IPS-20b (cell line): ENCODE data around the gene NHP2.
A peak's percentile ranks its signal among the peaks of the same experiment; 100 is the strongest.

Experiments used
- H3K27ac ChIP-seq: one replicate; pipeline ENCODE4 v1.5.1; 2013; ENCODE audit warnings: low read length
- H3K27me3 ChIP-seq: 2 replicates; pipeline ENCODE4 v1.6.1; 2013; ENCODE audit warnings: mild to moderate bottlenecking, low read length, inconsistent platforms; ENCODE audit not compliant: insufficient read depth
- H3K36me3 ChIP-seq: 2 replicates; pipeline ENCODE4 v1.6.1; 2013; ENCODE audit warnings: low read depth, mild to moderate bottlenecking, inconsistent platforms, low read length, moderate library complexity; ENCODE audit not compliant: insufficient read depth
- H3K4me1 ChIP-seq: 2 replicates; pipeline ENCODE4 v1.6.1; 2013; ENCODE audit warnings: mild to moderate bottlenecking, control low read depth, inconsistent platforms, low read length, moderate library complexity; ENCODE audit not compliant: insufficient read depth
- H3K4me3 ChIP-seq: 2 replicates; pipeline ENCODE4 v1.5.1; 2013; ENCODE audit warnings: mild to moderate bottlenecking, low read length, inconsistent platforms
- H3K9ac ChIP-seq: 2 replicates; pipeline ENCODE4 v1.6.1; 2013; ENCODE audit warnings: low read depth, mild to moderate bottlenecking, inconsistent platforms, low read length, moderate library complexity
- H3K9me3 ChIP-seq: 2 replicates; pipeline ENCODE4 v1.6.1; 2013; ENCODE audit warnings: mild to moderate bottlenecking, low read depth, low read length, inconsistent platforms; ENCODE audit not compliant: insufficient read depth

Gene NHP2

DNA sequence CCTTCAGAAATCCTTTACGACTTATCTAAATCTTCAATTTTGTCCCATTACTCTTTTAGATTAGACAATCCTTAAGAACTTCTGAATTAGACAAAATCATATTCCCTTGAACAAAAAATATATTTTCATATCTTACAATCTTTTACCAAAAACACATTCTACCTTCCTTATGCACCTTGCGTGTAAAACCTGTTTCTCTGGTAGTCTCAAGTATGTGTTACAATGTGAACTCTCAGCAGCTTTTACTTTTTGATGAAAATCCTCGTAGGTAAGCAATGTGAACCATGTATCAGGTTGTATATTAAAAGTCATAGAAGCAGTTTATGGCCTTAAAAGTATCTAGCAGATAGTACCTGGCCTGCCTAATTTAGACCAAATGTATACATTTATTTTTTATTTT, 20.8 kb upstream of the NHP2 start:
- no peaks in the 10 kb centered on the region for H3K9me3 ChIP-seq
- peaks cover 6% of the 10 kb centered on the region; the same call in 1 of the 2 replicates for H3K4me1 ChIP-seq
- no peaks in the 10 kb centered on the region for H3K36me3 ChIP-seq
- no peaks in the 10 kb centered on the region for H3K27me3 ChIP-seq
- H3K27ac ChIP-seq: no peak overlapping the region
- H3K9ac ChIP-seq: no peak overlapping the region
- H3K4me3 ChIP-seq: no peak overlapping the region

GRCh38 chr5:178170455-178170854, 16.8 kb upstream of the NHP2 start:
- H3K4me3 ChIP-seq: no peak overlapping the region
- H3K27me3 ChIP-seq: no peaks in the 10 kb centered on the region
- H3K9me3 ChIP-seq: no peaks in the 10 kb centered on the region

GRCh38 chr5:178165581-178165980, 11.9 kb upstream of the NHP2 start:
- H3K4me1 ChIP-seq: peaks cover 6% of the 10 kb centered on the region; the same call in 1 of the 2 replicates

More at GRCh38 chr5:178170455-178170854, 16.8 kb upstream of the NHP2 start:
- no peak overlapping the region for H3K27ac ChIP-seq
- H3K9ac ChIP-seq: no peak overlapping the region
- no peaks in the 10 kb centered on the region for H3K4me1 ChIP-seq
- no peaks in the 10 kb centered on the region for H3K36me3 ChIP-seq

GRCh38 chr5:178163772-178164735, 10.4 kb upstream of the NHP2 start:
- H3K9me3 ChIP-seq: no peaks in the 10 kb centered on the region
- H3K27me3 ChIP-seq: peaks cover 5% of the 10 kb centered on the region
- H3K4me3 ChIP-seq: peak overlapping the region; percentile 65

More at GRCh38 chr5:178165581-178165980, 11.9 kb upstream of the NHP2 start:
- no peak overlapping the region for H3K9ac ChIP-seq
- H3K27ac ChIP-seq: no peak overlapping the region
- no peak overlapping the region for H3K4me3 ChIP-seq
- no peaks in the 10 kb centered on the region for H3K9me3 ChIP-seq
- no peaks in the 10 kb centered on the region for H3K36me3 ChIP-seq
- peaks cover 5% of the 10 kb centered on the region for H3K27me3 ChIP-seq

DNA sequence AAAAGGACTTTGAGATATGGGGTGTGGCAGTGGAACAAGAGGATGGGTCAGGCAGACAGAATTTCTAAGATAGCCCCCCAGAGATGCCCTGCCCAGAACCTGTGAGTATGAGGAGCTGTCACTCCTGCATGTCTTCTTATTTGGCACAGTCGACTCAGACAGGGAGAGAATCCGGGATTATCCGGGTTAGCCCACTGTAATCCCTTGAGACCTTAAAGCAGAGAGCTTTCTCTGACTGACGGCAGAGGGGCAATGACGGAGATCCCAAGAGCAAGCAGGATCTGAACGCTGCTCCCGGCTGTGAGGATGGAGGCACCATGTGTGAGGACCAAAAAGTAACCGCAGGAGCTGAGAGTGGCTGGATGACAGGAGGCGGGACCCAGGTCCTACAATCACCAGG, 8.8 kb upstream of the NHP2 start:
- Histone ChIP-seq H3K9ac (no peak overlapping the region), H3K36me3 (no peaks in the 10 kb centered on the region)

More at GRCh38 chr5:178163772-178164735, 10.4 kb upstream of the NHP2 start:
- H3K36me3 ChIP-seq: no peaks in the 10 kb centered on the region
- peaks cover 6% of the 10 kb centered on the region; the same call in 1 of the 2 replicates for H3K4me1 ChIP-seq
- peak overlapping the region; percentile 71; the same call in 1 of the 2 replicates for H3K9ac ChIP-seq
- H3K27ac ChIP-seq: no peak overlapping the region

DNA sequence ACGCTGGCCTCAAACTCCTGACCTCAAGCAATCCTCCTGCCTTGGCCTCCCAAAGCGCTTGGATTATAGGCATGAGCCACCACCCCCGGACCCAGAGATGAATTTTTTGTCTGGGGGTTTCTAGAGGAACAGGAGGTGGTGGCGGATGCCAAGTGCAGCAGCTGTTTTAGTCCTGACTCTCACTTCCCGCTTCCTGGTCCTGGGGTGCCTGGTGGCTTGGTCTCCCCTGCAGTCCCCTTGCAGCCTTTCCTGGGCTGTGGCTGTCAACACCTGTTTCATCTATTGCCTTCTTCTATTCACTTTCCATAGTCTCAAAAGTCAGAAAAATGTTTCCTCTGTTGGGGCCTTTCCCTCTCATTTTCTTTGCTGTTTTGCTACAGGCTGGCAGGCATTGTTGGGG, 6.5 kb upstream of the NHP2 start:
- Histone ChIP-seq H3K9me3 (no peaks in the 10 kb centered on the region), H3K27ac (no peak overlapping the region), H3K27me3 (peaks cover 5% of the 10 kb centered on the region)

More for the DNA sequence above, 8.8 kb upstream of the NHP2 start:
- H3K27ac ChIP-seq: no peak overlapping the region
- H3K4me1 ChIP-seq: peaks cover 6% of the 10 kb centered on the region; the same call in 1 of the 2 replicates
- H3K4me3 ChIP-seq: no peak overlapping the region
- peaks cover 5% of the 10 kb centered on the region for H3K27me3 ChIP-seq
- H3K9me3 ChIP-seq: no peaks in the 10 kb centered on the region

GRCh38 chr5:178155065-178155464, 1.4 kb upstream of the NHP2 start:
- Histone ChIP-seq H3K4me3 (no peak overlapping the region), H3K27me3 (no peaks in the 10 kb centered on the region), H3K9ac (no peak overlapping the region), H3K36me3 (peaks cover 27% of the 10 kb centered on the region), H3K4me1 (no peaks in the 10 kb centered on the region), H3K9me3 (no peaks in the 10 kb centered on the region), H3K27ac (no peak overlapping the region)

More for the DNA sequence above, 6.5 kb upstream of the NHP2 start:
- Histone ChIP-seq H3K9ac (no peak overlapping the region), H3K4me3 (no peak overlapping the region), H3K4me1 (peaks cover 6% of the 10 kb centered on the region; the same call in 1 of the 2 replicates), H3K36me3 (no peaks in the 10 kb centered on the region)

DNA sequence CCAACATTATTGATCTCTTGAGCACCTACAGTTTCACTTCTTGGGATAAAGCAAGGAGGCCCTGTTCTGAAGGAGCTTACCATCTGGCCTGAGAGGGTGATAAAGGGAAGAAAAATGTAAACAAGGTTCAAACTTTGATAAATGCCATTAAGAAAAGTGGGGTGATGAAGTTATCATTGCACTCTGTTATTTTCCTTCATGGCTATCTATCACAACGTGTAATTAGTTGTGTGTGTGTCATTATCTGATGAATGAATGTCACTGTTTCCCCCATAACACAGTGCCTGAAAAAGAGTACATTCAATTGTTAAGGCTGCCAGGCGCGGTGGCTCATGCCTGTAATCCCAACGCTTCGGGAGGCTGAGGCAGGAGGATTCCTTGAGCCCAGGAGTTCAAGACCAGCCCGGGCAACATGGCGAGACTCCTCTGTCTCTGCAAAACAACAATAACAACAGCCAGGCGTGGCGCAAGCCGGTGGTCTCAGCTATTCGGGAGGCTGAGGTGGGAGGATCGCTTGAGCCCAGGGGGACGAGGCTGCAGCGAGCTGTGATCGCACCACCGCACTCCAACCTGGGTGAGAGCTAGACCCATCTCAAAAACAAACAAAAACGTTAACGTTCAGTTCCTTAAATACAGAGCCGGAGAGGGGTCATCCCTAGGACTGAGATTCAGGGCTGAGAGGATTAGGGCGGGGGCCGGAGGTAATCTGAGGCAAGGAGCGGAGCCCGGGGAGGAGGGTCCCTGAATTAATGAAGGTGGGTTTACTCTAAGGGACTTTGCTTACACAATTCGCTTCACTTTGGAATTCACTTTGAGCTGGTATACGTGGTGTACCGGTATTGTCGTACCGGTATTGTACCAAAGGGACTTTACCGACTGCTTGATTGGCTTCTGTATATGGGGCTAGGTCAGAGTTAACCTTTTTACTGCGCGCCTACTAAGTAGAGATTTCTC, 917 bp downstream of the NHP2 start:
- peak overlapping the region; percentile 96 for H3K4me3 ChIP-seq
- H3K27ac ChIP-seq: no peak overlapping the region
- no peaks in the 10 kb centered on the region for H3K27me3 ChIP-seq
- H3K4me1 ChIP-seq: no peaks in the 10 kb centered on the region
- H3K36me3 ChIP-seq: peaks cover 49% of the 10 kb centered on the region
- peak overlapping the region; percentile 91 for H3K9ac ChIP-seq
- H3K9me3 ChIP-seq: no peaks in the 10 kb centered on the region

- no peaks in the 10 kb centered on the region for H3K27me3 ChIP-seq
- no peaks in the 10 kb centered on the region for H3K9me3 ChIP-seq
- no peaks in the 10 kb centered on the region for H3K4me1 ChIP-seq
- H3K27ac ChIP-seq: no peak overlapping the region
- no peak overlapping the region for H3K4me3 ChIP-seq
- H3K36me3 ChIP-seq: peaks cover 66% of the 10 kb centered on the region
- no peak overlapping the region for H3K9ac ChIP-seq
Observed at GRCh38 chr5:178150977-178151734, 2.5 kb downstream of the NHP2 start.

- H3K27ac ChIP-seq: no peak overlapping the region
- no peaks in the 10 kb centered on the region for H3K9me3 ChIP-seq
- no peaks in the 10 kb centered on the region for H3K4me1 ChIP-seq
- peaks cover 84% of the 10 kb centered on the region for H3K36me3 ChIP-seq
- no peak overlapping the region for H3K9ac ChIP-seq
- H3K27me3 ChIP-seq: no peaks in the 10 kb centered on the region
- H3K4me3 ChIP-seq: no peak overlapping the region
Observed at GRCh38 chr5:178149199-178149932, 4.3 kb downstream of the NHP2 start.
